ENCODE data around the gene PAQR5.

- TF ChIP-seq CTCF (IDR thresholded peaks at IDR 0.05) = no peak
- no peak for TF ChIP-seq POLR2A (IDR thresholded peaks at IDR 0.05)
Measured at GRCh38 chr15:69272891-69273290, 25.8 kb upstream of the PAQR5 start.
